IMR-90 (cell line): ENCODE data around the gene RLF. TPM values are rescaled to one million over a fixed set of nuclear protein-coding genes. Genes with fewer than 3 reads are reported as not detected.

Source experiments
- ATAC-seq: fragments of 200-7000 bp; cut with Tn5 transposase; 2 replicates; pipeline ENCODE4 v1.9.1; 2020; ENCODE audit warnings: low read depth, mild to moderate bottlenecking, moderate library complexity
- BruUV-seq: library from RNA; stranded (reverse); fragments of 400-500 nt; replicated peaks from 2 replicates; lab custom pipeline; 2021; lab: Mats Ljungman, UMichigan
- CTCF ChIA-PET: fragments of 300-600 bp; formaldehyde crosslinking; extraction: SDS; loops from one replicate; lab custom pipeline; 2021; ENCODE audit warnings: antibody characterized with exemption; lab: Yijun Ruan, JAX
- POLR2A ChIA-PET: fragments of 300-600 bp; sonication (Branson Sonifier 250); formaldehyde crosslinking; loops from one replicate; lab custom pipeline; 2022; ENCODE audit warnings: antibody characterized with exemption; ENCODE audit not compliant: unreplicated experiment; lab: Charles Lee
- DNase-seq: peaks from one replicate; pipeline ENCODE4 v3.0.0; 2013
- H2AFZ ChIP-seq: replicated peaks from 2 replicates; pipeline ENCODE3; 2013; ENCODE audit warnings: low read length, mild to moderate bottlenecking; ENCODE audit not compliant: poor library complexity
- H2AK5ac ChIP-seq: 2 replicates; pipeline ENCODE4 v1.6.1; 2013; ENCODE audit warnings: low read depth, low read length, inconsistent platforms
- H2AK9ac ChIP-seq: replicated peaks from 2 replicates; pipeline ENCODE3; 2013; ENCODE audit warnings: mild to moderate bottlenecking, low read depth, low read length, moderate library complexity; ENCODE audit not compliant: poor library complexity
- H2BK120ac ChIP-seq: 2 replicates; pipeline ENCODE4 v1.6.1; 2013; ENCODE audit warnings: low read depth, low read length, inconsistent platforms
- H2BK15ac ChIP-seq: 3 replicates; pipeline ENCODE4 v1.6.1; 2013; ENCODE audit warnings: low read depth, low read length, inconsistent platforms
- H2BK20ac ChIP-seq: 2 replicates; pipeline ENCODE4 v1.6.1; 2013; ENCODE audit warnings: low read depth, mild to moderate bottlenecking, inconsistent platforms, low read length, moderate library complexity
- H2BK5ac ChIP-seq: 2 replicates; pipeline ENCODE4 v1.6.1; 2013; ENCODE audit warnings: mild to moderate bottlenecking, low read depth, low read length, inconsistent platforms; ENCODE audit not compliant: poor library complexity, severe bottlenecking
- H3K14ac ChIP-seq: replicated peaks from 2 replicates; pipeline ENCODE4 v1.6.1; 2013; ENCODE audit warnings: low read depth, low read length, inconsistent platforms
- H3K18ac ChIP-seq: 2 replicates; pipeline ENCODE4 v1.6.1; 2013; ENCODE audit warnings: low read depth, low read length, control low read depth
- H3K23ac ChIP-seq: 2 replicates; pipeline ENCODE4 v1.6.1; 2013; ENCODE audit warnings: low read depth, low read length, inconsistent platforms
- H3K27ac ChIP-seq: 2 replicates; pipeline ENCODE4 v1.5.1; 2013; ENCODE audit warnings: mild to moderate bottlenecking, control low read depth, low read length; ENCODE audit not compliant: insufficient read depth
- H3K27me3 ChIP-seq: 2 replicates; pipeline ENCODE4 v1.6.1; 2013; ENCODE audit warnings: low read length; ENCODE audit not compliant: control insufficient read depth, insufficient read depth
- H3K36me3 ChIP-seq: 2 replicates; pipeline ENCODE4 v1.6.1; 2013; ENCODE audit warnings: low read length, mixed read lengths; ENCODE audit not compliant: control insufficient read depth, insufficient read depth
- H3K4ac ChIP-seq: 2 replicates; pipeline ENCODE4 v1.6.1; 2013; ENCODE audit warnings: low read depth, low read length, inconsistent platforms
- H3K4me1 ChIP-seq: 2 replicates; pipeline ENCODE4 v1.6.1; 2013; ENCODE audit warnings: low read length, mixed read lengths; ENCODE audit not compliant: control insufficient read depth, insufficient read depth
- H3K4me2 ChIP-seq: 2 replicates; pipeline ENCODE4 v1.6.1; 2013; ENCODE audit warnings: low read depth, mild to moderate bottlenecking, control low read depth, low read length, moderate library complexity
- H3K4me3 ChIP-seq: 2 replicates; pipeline ENCODE4 v1.5.1; 2013; ENCODE audit warnings: low read depth, mild to moderate bottlenecking, control low read depth, low read length, moderate library complexity; ENCODE audit not compliant: insufficient read depth
- H3K56ac ChIP-seq: 2 replicates; pipeline ENCODE4 v1.6.1; 2013; ENCODE audit warnings: low read length, inconsistent platforms; ENCODE audit not compliant: insufficient read depth; ENCODE audit errors: extremely low read depth
- H3K79me1 ChIP-seq, 2 experiments: 2 replicates each; pipeline ENCODE4 v1.6.1; 2013; ENCODE audit warnings: low read length in 2 of 2, inconsistent platforms in 1 of 2, low read depth in 1 of 2
- H3K9ac ChIP-seq: 2 replicates; pipeline ENCODE4 v1.6.1; 2013; ENCODE audit warnings: low read depth, low read length, control low read depth
- H3K9me1 ChIP-seq: 2 replicates; pipeline ENCODE4 v1.6.1; 2013; ENCODE audit warnings: low read length, inconsistent platforms; ENCODE audit not compliant: insufficient read depth
- H3K9me3 ChIP-seq: 2 replicates; pipeline ENCODE4 v1.6.1; 2013; ENCODE audit warnings: low read length; ENCODE audit not compliant: control insufficient read depth, insufficient read depth
- H4K20me1 ChIP-seq: 2 replicates; pipeline ENCODE4 v1.6.1; 2013; ENCODE audit warnings: low read length, inconsistent platforms; ENCODE audit not compliant: insufficient read depth
- H4K5ac ChIP-seq: 2 replicates; pipeline ENCODE4 v1.6.1; 2013; ENCODE audit warnings: mild to moderate bottlenecking, low read depth, low read length, control low read depth
- H4K8ac ChIP-seq, 2 experiments: 2 replicates each; pipeline ENCODE4 v1.6.1; 2013; ENCODE audit warnings: low read depth in 2 of 2, low read length in 2 of 2, control low read depth in 1 of 2, inconsistent platforms in 1 of 2
- H4K91ac ChIP-seq: 2 replicates; pipeline ENCODE4 v1.6.1; 2013; ENCODE audit warnings: low read depth, low read length, inconsistent platforms; ENCODE audit not compliant: insufficient read depth
- BHLHE40 ChIP-seq: fragments of 150-350 bp; IDR thresholded peaks from 2 replicates; pipeline ENCODE4 v1.6.1; 2016; ENCODE audit warnings: mild to moderate bottlenecking, low read depth, low read length
- CEBPB ChIP-seq: IDR thresholded peaks from 2 replicates; pipeline ENCODE4 v1.6.1; 2012; ENCODE audit warnings: low read depth, low read length, improper control_type of control experiment
- MAZ ChIP-seq: IDR thresholded peaks from 2 replicates; pipeline ENCODE4 v1.6.1; 2012; ENCODE audit warnings: low read depth, mild to moderate bottlenecking, low read length, improper control_type of control experiment, moderate library complexity, borderline replicate concordance
- NFE2L2 ChIP-seq: fragments of 150-350 bp; IDR thresholded peaks from 2 replicates; pipeline ENCODE4 v1.6.1; 2016; ENCODE audit warnings: low read depth, mild to moderate bottlenecking, low read length
- POLR2A ChIP-seq: IDR thresholded peaks from 2 replicates; pipeline ENCODE4 v1.6.1; 2012; ENCODE audit warnings: mild to moderate bottlenecking, low read depth, low read length
- SMC3 ChIP-seq: fragments of 150-350 bp; IDR thresholded peaks from 2 replicates; pipeline ENCODE4 v1.6.1; 2016; ENCODE audit warnings: low read depth, mild to moderate bottlenecking, antibody characterized with exemption, low read length, moderate library complexity
- WGBS, 2 experiments: methylation state at CpG; one replicate each; pipeline versions ENCODE4 v1.1.5 to v1.1.7; 2013; ENCODE audit warnings: missing lambda C conversion rate in 2 of 2; ENCODE audit not compliant: insufficient read length in 1 of 2; ENCODE audit errors: extremely low coverage in 2 of 2; 5-methylcytosine and 5-hydroxymethylcytosine counted together
- dilution Hi-C: fragments of 300-500 bp; cut with HindIII; formaldehyde crosslinking; loops from one replicate; pipeline ENCODE4 v1.14.3; 2018; ENCODE audit warnings: low sequenced_read_pairs; ENCODE audit not compliant: unreplicated experiment
- in situ Hi-C: fragments of 300-500 bp; cut with MboI; formaldehyde crosslinking; loops from 3 replicates; pipeline ENCODE4 v1.14.3; 2019; ENCODE audit warnings: low sequenced_read_pairs, inconsistent platforms, mixed read lengths
- intact Hi-C: fragments of 100-400 bp; cut with micrococcal nuclease; formaldehyde crosslinking; loops from 2 replicates; pipeline ENCODE4 v1.10.0; 2022
- polyA plus RNA-seq, 3 experiments: library from polyadenylated mRNA; depleted of rRNA; stranded (reverse); fragments of >200 nt; gene quantifications; 2 replicates each; pipeline ENCODE4 v1.2.3, GENCODE V29; 2012; ENCODE audit warnings: low replicate concordance in 1 of 3
- total RNA-seq: library from RNA; depleted of rRNA; stranded (reverse); fragments of >200 nt; gene quantifications from 2 replicates; pipeline ENCODE4 v1.2.3, GENCODE V29; 2012

Gene RLF
- total and polyA plus RNA-seq, 2 of the 4 experiments (the other 2 are of a cell fraction): 4.4 to 29.8 TPM

DNA sequence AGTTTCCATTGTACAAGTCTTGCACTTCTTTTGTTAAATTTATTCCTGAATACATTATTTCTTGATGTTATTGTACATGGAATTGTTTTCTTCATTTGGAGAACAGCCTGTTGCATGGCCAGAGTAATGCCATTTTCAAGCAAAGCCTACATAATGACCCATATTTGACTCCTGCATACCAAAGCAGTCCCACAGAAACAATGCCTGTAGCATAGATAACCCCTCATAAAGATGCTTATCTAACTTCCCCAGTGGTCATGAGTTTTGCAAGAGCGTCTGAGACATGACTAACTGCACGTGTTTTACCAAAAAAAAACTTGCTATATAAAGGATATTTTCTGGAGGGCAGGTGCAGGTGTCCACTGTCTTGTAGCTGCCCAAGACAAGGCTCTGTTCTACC is 30.3 kb upstream of the RLF start:
- H3K56ac ChIP-seq: no peak overlapping the region
- H2BK15ac ChIP-seq: no peak overlapping the region
- H2BK5ac ChIP-seq: no peak overlapping the region
- H3K79me1 ChIP-seq: no peaks in the 10 kb centered on the region
- no peak overlapping the region for H3K4me3 ChIP-seq
- no peak overlapping the region for H2BK120ac ChIP-seq
- DNase-seq: no peak
- no TSS peak for BruUV-seq
- H3K9ac ChIP-seq: no peak overlapping the region
- no peaks in the 10 kb centered on the region for H3K9me3 ChIP-seq
- TF ChIP-seq MAZ (no peak), SMC3 (no peak), BHLHE40 (no peak), NFE2L2 (no peak), POLR2A (no peak), CEBPB (no peak)
- H4K91ac ChIP-seq: no peak overlapping the region
- H3K23ac ChIP-seq: no peak overlapping the region
- H3K18ac ChIP-seq: no peak overlapping the region
- no peak overlapping the region for H2AK5ac ChIP-seq
- in situ Hi-C loops (no loop called here), intact Hi-C loops (no loop called here), dilution Hi-C loops (no loop called here)
- H4K5ac ChIP-seq: no peak overlapping the region
- H3K4ac ChIP-seq: no peak overlapping the region
- WGBS, 2 experiments: no CpG with 5 or more reads among the region's 2 CpGs
- H3K27ac ChIP-seq: no peak overlapping the region
- H4K8ac ChIP-seq: no peak overlapping the region
- H2BK20ac ChIP-seq: no peak overlapping the region
- no peak overlapping the region for H2AFZ ChIP-seq
- H3K4me2 ChIP-seq: no peak overlapping the region
- peaks cover 19% of the 10 kb centered on the region for H3K27me3 ChIP-seq
- H3K4me1 ChIP-seq: no peaks in the 10 kb centered on the region
- POLR2A ChIA-PET: no interaction called here
- no peaks in the 10 kb centered on the region for H3K36me3 ChIP-seq
- H2AK9ac ChIP-seq: no peak overlapping the region
- ATAC-seq: no peak
- no peaks in the 10 kb centered on the region for H4K20me1 ChIP-seq
- H3K9me1 ChIP-seq: no peaks in the 10 kb centered on the region
- CTCF ChIA-PET: interaction anchor here (0.6 kb wide), 1 partner anchor 147 kb away, joined by 6 read pairs; no protein-coding TSS in a partner anchor
- H3K14ac ChIP-seq: no peak overlapping the region
